Esophagus muscularis mucosa (tissue), 4 donors: ENCODE results near the gene DNAJA1.

ENCODE experiments used
- EP300 ChIP-seq: sonication (generic); formaldehyde crosslinking; IDR thresholded peaks from one replicate; pipeline ENCODE4 v1.6.1; 2017; ENCODE audit warnings: antibody characterized with exemption
- POLR2A ChIP-seq: fragments of 450-650 bp; IDR thresholded peaks from one replicate; pipeline ENCODE4 v1.6.1; 2017; ENCODE audit warnings: antibody characterized with exemption, moderate library complexity, mild to moderate bottlenecking, low read depth
- POLR2AphosphoS5 ChIP-seq, 2 donors: sonication (generic); formaldehyde crosslinking; IDR thresholded peaks; one replicate each; pipeline ENCODE4 v1.6.1; 2017; ENCODE audit warnings: antibody characterized with exemption in 2 of 2
- TF ChIP-seq, protein P1 (sequence below), 3 experiments: fragments of 200-600 bp in 2 of 3; fragments of 450-650 bp in 1 of 3; sonication (generic) in 2 of 3; IDR thresholded peaks; one replicate each; pipeline ENCODE4 v1.5.1; 2017 to 2019; ENCODE audit warnings: antibody characterized with exemption in 3 of 3, mild to moderate bottlenecking in 2 of 3, moderate library complexity in 1 of 3

GRCh38 chr9:33065157-33066076 is 40.3 kb downstream of the DNAJA1 start:
- TF ChIP-seq EP300 = no peak
- TF ChIP-seq, protein P1, sequence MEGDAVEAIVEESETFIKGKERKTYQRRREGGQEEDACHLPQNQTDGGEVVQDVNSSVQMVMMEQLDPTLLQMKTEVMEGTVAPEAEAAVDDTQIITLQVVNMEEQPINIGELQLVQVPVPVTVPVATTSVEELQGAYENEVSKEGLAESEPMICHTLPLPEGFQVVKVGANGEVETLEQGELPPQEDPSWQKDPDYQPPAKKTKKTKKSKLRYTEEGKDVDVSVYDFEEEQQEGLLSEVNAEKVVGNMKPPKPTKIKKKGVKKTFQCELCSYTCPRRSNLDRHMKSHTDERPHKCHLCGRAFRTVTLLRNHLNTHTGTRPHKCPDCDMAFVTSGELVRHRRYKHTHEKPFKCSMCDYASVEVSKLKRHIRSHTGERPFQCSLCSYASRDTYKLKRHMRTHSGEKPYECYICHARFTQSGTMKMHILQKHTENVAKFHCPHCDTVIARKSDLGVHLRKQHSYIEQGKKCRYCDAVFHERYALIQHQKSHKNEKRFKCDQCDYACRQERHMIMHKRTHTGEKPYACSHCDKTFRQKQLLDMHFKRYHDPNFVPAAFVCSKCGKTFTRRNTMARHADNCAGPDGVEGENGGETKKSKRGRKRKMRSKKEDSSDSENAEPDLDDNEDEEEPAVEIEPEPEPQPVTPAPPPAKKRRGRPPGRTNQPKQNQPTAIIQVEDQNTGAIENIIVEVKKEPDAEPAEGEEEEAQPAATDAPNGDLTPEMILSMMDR (IDR thresholded peaks at IDR 0.05) = no peak
- TF ChIP-seq POLR2AphosphoS5 (IDR thresholded peaks at IDR 0.05) = no peak
- no peak for TF ChIP-seq POLR2A
